DMS53 (cell line): Measurements from ENCODE around the gene TM9SF3.
A peak's percentile ranks its signal among the peaks of the same experiment; 100 is the strongest.

Experiments
- DNase-seq: peaks from one replicate; lab custom pipeline; 2025; lab: John Stamatoyannopoulos, UW

The TM9SF3 gene

DNA sequence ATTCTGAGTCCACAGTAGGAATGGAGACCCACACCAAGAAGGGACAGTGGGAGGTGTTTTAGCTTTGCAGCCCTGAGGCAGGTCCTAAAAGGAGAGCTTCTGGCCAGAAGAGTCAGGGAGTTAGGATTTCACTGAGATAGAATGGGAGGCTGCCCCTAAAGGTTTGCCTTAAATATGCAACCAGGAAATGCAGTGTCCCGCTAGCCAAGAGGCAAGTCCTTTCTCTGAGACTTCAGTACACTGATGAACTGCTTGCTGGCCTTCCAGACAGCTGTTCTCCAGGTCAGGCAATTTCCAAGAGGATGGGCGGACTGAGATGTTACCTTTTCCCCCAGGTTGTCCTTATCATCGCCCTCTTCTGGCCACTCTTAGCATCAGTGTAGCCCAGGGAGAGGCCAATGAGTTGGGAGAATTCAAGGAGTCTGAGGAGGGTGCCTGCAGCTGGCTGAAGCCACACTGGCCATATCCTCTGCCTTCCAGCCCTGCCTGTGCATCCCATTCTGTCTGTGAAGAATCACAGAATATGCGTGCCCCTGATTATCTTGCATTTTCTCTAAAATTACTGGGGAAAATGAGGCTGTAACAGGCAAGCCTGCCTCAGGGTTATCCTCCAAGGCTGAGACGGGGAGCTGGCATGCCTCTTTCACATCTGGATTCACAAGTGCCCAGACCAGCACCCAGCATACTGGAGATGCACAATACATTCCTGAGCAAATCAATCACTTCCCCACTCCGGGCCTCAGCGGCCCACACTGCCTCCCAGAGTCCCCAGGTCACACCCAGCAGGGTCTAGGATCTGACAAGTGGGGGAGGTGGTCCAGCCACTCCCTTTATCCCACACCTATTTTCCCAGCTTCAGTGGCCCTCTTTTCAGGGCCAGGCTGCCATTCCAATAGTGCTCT is 75.5 kb downstream of the TM9SF3 start:
- DNase-seq = peak; percentile 89

DNA sequence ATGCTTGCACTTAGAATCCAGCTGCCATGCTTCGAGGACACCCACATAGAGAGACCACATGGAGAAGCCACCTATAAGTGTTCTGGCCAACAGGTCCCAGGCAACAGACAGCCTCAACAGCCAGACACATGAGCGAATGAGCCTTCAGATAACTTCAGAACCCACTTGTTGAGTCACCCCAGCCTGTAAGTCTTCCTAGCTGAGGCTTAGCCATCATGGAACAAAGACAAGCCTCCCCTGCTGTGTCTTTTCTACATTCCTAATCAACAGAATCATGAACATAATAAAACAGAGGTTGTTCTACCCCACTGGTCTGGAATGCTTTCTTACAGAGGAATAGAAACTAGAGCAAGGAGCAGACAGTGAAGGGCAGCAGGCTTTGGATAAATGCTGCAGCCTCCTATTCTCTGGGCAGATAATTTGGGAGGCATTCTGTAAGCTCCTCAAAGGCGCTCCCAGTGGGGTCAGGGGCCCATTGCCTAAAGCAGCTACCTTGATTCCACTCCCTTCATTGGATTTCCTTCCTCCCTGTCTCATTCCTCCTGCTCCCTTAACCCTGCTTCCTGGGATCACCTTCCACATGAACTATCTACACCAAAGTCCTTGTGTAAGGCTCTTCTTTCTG is 77.7 kb downstream of the TM9SF3 start:
- no peak for DNase-seq

DNA sequence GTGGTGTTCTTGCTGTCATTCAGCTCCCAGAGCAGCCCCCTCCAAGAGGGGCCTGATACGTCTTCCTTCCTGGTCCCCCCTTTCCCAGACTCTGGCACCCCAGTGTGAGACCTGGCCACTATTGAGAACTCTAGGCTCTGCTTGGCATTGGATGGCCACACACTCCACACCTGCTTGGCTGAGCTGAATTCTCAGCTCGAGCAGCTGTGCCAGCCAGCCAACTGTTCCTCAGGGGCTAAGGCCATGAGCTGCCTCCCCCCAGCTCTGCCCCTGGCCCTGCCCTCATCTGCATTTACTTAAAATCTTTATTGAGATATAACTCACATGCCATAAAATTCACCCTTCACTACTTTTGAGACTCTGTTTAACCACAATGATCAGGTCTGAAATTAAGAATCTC is 79.8 kb downstream of the TM9SF3 start:
- no peak for DNase-seq

DNA sequence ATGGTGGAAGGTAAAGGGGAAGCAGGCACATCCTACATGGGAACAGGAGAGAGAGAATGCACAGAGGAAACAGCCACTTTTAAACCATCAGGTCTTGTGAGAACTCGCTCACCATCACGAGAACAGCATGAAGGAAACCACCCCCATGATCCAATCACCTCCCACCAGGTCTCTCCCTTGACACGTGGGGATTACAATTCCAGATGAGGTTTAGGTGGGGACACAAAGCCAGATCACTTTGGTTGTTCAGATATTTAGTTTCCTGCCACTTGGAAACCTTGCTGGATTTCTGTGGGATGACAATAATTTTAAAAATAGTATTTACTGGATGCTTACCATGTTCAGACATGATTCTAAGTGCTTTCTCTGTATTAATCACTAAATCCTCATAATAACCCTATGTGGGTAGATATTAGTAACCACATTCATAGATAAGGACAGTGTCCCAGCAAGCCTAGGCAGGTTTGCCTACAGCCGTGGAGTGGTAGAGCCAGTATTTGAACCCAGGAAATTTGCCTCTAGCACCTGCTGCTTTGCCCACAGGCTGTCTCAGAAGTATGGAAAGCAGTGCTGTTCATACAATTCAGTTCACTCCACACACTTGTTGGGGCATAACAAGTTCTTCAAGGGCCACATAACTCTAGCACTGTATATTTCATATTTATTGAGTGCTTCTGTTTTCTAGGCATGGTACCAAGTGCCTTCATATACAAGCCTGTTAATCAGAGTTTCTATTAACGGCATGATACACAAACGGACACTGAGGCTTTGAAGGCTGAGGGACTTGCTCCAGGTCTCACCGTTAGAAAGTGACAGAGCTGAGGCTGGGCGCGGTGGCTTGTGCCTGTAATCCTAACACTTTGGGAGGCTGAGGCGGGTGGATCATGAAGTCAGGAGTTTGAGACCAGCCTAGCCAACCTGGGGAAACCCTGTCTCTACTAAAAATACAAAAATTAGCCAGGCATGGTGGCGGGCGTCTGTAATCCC is 81.4 kb downstream of the TM9SF3 start:
- no peak for DNase-seq

DNA sequence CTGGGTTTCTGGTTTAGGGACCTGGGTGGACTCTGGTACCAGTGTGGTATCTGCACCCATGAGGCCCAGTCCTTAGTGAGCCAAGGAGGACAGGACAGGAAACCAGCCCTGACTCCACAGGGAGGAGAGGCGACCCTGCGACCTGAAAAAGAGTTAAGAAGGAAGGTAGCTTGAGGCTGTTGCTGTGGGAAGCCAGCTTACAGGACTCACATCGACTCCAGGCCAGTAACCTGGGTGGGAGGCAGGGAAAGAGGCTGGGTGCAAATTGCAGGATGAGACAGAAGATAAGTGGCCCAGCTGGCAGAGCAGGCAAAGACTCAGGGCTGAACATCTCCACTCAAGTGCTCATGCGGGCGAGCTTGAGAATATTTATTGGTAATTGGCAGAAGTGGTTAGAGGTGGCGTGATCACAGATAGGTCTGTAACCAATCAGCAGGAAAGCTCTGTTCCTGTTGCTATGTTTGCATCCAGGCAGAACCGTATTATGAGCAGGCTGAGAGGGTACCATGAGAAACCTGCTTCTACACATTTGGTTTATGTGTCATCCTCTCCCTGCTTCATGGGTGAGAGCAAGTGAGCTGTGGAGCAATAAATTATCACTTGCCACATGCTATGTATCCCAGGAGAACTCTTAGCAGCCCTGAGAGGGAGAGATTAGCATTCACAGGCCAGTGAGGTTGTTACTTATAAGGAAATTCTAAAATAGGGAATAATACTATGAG is 84.1 kb downstream of the TM9SF3 start:
- peak; percentile 67 for DNase-seq

DNA sequence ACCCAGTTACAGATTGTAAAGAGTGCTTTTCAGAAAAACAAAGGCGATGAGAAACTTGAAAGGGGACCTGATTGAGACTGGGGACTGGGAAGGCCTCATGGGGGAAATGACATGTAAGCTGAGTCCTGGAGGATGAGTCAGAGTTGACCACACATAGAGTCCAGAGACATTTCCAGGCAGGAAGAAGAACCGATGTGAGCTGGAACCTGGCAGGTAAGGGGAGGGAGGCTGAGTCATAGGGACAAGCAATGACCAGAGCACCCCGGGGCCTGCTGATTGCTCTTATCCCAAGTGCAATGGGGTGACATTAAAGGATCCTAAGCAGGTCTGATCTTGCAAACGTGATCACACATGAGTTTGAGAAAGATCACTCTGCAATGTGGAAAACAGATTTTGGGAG is 84.8 kb downstream of the TM9SF3 start:
- DNase-seq = peak; percentile 72

DNA sequence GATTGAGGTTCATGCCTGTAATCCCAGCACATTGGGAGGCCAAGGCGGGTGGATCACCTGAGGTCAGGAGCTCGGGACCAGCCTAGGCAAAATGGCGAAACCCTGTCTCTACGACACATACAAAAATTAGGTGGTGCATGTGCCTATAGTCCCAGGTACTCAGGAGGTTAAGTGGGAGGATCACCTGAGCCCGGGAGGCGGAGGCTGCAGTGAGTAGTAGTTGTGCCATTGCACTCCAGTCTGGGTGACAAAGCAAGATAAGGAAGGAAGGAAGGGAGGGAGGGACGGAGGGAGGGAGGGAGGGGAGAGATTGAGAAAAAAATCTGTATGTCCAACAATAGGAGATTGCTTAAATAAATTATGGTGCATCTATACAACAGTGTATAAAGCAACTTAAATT is 86.3 kb downstream of the TM9SF3 start:
- DNase-seq = no peak

DNA sequence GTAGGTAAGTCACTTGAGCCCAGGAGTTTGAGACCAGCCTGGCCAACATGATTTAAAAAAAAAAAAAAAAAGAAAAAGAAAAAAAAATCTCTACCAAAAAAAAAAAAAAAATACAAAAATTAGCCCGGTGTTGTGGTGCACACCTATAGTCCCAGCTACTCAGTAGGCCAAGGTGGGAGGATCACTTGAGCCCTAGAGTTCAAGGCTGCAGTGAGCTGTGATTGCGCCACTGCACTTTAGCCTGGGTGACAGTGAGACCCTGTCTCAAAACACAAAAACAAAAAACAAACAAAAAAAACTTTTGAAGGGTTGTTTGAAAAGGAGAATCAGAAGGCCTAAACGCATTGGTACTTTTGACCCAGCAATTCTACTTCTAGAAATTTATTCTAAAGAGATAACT is 86.8 kb downstream of the TM9SF3 start:
- no peak for DNase-seq

DNA sequence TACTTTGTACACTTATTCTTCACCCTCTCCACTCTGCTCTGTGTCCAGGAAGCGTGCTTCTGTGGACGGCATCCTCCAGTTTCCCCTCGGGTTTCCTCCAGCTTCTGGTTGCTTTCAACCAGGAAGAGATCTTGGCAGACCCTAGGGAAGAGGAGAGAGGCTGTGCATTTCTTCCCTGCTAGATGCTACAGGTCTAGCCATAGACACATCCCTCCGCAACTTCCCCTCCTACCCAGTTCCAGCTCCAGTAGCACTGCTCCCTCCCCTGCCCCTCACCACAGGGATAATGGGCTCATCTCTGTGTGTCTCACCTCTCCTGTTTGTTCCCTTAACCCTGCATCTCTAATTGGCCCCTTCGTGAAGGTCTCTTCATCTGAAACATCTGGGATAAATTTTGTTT is 89.4 kb downstream of the TM9SF3 start:
- DNase-seq = no peak

DNA sequence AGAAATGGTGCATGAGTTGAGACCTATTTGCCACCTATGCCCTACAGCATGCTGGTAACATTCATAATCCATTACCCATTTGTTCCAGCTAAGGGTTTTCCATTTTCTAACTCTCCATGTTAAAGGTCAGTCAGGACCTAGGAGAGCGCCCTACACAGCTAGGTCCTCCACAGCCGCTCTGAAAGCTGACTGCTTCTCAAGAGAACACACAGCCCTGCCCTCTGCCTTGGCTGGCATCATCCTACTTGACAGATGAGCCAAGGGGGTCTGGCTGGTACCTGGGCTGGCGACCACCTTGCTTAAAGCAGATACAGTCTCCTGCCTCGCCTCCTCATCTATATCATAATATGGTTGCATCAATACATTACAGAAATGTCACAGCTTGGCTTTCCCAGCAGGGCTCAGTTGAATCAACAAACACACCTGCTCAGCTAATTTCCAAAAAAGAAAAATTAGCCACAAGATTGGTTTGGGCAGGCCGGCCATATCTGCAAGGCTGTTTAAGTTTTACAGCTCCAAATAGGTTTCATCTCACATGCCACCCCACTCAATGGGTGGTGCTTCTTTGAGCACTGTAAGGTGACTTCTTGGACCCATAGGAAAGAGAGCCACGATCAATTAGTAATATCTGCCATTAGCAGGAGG is 90.4 kb downstream of the TM9SF3 start:
- DNase-seq = no peak

DNA sequence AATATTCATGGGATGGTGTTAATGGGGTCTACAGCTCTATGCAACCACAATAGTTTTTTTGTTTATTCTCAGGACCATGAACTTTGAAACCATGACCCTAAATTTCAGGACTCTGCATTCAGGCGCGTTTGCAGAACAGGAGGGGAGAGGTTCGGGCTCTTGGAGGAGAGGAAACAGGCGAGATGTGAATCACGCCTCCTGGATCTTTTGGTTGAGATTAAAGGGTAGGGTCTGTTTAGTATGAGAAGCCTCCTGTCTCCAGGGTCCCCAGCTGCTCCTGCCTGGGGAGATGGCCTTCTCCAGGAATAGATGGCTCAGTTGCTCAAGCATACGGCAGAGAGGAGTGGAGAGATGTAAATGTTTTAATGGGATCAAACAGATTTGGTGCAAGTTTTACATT is 91.3 kb downstream of the TM9SF3 start:
- no peak for DNase-seq

DNA sequence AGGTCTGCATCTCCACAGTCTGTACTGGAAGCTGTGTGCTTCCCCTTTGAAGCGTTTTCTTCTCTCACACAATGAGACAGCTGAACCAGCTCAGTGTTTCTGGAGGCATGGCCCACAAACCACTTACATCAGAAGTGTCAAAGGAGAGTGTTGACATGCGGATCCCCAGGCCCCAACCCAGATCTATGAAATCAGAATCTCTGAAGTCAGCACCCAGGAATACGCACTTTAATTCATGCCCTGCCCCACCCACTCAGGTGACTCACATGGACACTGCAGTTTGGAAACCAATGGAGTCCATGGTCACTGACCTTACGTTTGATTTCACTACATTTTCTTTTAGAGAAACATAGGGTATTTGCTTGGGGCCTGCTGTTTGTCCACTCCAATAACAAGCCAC is 92.1 kb downstream of the TM9SF3 start:
- no peak for DNase-seq

DNA sequence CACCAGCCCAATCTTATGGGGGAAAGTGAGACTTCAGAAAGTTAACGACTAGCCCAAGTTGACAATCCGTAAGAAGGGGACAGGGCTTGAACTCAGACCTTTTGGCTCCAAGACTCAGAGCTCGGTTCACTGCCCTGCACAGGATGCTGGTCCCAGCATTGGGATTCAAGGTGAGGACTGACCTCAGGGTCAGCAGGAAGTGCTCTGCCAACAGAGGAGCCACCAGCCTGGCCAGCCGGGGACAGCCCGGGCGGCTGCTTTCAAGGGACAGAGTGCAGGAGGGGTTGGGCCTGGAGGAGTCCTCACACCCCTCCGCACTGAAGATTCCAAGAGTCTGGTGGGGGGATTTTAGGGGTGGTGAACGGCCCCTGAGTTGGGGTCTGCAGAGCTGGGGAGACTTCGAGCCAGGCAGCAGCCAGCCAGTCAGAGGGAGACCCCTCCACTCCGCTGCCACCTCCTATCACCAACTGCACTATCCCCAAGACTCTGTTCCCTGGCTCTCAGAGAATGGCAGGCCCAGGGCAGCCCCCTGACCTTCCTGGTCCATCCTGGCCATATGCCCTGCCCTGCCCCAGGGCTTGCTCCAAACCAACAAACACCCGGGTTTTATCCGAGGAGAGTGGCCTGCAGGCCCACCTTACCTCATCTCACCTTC is 92.8 kb downstream of the TM9SF3 start:
- DNase-seq = no peak

DNA sequence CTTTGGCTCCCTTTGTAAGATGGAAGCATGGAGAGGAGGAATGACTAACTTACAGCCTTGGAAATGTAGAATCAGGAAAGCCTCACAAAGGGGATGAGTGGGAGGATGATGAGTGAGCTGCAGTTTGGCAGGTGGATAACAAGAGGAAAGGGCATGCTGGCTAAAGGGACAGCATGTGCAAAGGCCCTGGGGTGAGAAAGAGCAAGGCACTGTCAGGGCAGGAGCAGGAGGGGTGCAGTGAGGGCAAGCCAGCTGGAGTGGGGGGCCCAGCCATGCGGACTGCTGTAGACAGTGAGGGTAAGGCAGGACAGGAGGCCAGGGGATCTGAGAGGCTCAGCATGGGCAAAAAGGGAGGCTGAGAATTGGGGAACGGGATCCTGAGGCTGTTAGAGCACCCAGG is 93.6 kb downstream of the TM9SF3 start:
- DNase-seq = no peak

DNA sequence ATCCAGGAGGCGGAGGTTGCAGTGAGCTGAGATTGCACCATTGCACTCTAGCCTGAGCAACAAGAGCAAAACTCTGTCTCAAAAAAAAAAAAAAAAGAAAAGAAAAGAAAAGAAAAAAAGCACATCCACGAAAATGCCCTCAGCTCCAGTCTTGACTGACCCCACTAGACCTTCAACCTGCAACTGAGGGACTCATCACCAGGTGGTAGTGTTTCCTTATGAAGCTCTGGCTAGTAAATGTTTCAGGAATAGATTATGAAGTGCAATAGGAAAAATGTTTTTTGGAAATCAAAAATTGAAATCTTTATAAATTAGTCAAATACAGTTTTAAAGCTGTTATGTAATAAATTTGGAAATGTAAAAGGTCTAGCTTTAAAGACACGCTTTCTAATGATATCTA is 95.5 kb downstream of the TM9SF3 start:
- DNase-seq = peak; percentile 12

DNA sequence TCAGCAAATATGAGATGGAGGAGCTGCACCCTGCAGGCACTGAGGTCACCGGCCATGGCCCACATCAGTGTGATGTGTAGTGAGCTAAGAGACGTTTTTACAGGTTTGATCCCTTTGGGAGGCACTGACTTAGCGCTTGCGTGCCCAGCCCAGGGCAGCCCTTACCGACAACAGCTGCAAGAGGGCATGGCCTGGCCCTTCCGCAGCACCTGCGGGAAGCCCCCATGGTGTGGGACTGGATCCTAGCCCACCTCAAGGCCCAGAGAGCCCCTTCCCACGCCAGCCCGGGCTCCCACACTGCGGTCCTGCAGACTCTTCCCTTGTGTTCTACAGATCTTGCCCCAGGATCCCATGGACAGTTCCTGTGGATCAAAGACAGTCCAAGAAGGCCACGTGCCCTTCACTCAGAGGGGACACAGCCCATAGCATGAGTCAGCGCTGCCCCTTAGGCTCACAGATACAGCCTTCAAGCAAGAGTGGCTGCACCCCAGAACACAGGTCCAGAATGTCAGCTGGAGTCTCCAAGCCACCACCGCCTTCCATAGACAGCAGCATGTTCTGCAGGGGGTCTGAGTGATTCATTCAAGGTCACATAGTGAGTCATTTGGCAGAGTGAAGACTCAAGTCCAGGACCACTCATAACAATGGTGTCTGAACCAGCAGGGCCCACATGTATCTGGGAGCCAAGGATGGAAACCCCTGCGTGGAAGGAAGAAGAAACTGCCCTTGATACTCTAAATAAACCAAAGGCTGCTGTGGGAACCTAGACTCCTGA is 98.5 kb downstream of the TM9SF3 start:
- no peak for DNase-seq

DNA sequence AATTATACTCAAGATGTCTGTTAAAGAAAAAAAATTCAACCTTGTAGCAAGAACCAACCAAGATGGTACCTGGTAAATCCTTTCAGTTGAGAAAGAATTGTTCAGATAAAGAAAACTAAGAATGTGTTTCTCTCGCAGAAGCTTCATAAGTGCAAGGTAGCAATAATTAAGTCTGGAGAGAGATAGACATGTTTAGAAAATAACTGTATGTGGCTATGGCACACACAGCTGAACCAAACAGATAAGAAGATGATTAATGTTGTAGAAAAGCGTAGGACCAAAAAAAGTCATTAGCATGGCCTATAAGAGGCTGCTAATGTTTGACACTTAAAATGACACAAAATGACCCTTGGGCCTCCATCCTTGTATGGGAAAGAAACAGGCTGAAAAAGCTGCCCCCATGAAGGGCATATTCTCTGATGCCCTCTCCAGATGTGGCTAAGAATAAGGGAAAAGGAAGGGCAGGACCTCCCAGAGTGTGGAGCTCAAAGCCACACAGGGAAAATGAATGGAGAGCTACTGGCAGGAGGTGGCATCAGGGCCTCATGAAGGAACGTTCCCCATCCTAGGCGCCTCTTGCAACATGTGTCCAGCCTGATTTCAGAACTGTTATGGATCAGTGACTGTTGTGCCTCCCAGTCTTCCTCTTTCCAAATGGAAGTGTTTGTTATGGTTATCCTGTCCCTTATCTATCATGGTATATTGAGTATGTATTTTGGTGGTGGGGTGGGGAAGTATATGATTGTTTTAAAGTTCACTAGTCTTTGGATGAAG is 103.8 kb downstream of the TM9SF3 start:
- DNase-seq = no peak

DNA sequence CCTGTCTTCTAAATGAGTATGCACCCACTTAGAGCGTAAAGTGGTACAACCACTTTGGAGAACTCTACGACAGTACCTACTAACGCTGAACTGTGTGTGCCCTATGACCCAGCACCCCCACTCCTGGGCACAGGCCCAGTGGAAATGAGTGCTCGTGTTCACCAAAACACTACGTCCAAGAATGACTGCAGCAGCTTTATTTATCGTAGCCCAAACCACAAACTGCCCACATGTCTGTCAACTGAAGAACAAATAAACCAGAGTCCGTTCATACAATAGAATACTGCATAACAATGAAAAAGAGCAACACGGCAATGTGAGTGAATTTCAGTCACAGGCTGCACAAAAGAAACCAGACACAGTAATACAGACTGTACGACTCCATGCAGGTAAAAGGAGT is 108.5 kb downstream of the TM9SF3 start:
- DNase-seq = no peak

DNA sequence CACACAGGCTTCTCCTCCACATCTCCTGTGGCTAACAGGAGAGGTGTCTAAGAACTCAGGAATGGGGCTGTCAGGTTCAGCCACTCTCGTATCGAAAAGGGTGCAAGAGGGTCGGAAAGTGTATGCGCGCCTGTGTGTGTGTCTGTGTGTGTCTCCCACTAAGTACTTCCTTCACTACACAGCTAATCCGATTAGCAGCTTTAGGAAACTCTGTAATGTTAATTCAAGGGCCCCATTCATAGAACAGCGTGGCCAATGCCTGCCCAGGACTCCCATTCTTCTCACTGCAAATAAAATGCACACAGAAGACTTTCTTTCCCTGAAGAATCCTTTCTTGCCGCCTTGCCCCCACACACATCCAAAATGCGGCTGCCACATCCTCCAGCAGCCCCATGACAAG is 112.9 kb downstream of the TM9SF3 start:
- DNase-seq = no peak
